H1 (cell line): Measurements from ENCODE around the gene FADS3. TPM values are rescaled to one million over a fixed set of nuclear protein-coding genes. Genes with fewer than 3 reads are reported as not detected.

Experiments used
- PHF8 ChIP-seq: fragments of 200-600 bp; sonication (generic); conservative IDR thresholded peaks from 2 replicates; pipeline ENCODE4 v1.7.1; 2012; ENCODE audit warnings: low read depth, mild to moderate bottlenecking, inconsistent platforms, low read length, moderate library complexity
- TAF1 ChIP-seq: IDR thresholded peaks from 2 replicates; pipeline ENCODE4 v1.6.1; 2011; ENCODE audit warnings: mild to moderate bottlenecking, low read depth, low read length
- YY1 ChIP-seq: IDR thresholded peaks from 2 replicates; pipeline ENCODE4 v1.6.1; 2011; ENCODE audit warnings: low read depth, mild to moderate bottlenecking, low read length
- polyA plus RNA-seq, 7 experiments: library from polyadenylated mRNA; depleted of rRNA in 3 of 7; stranded (reverse) in 5 of 7; unstranded in 2 of 7; fragments of >200 nt in 5 of 7; fragments of 200-250 nt in 2 of 7; gene quantifications; 1 replicate in 5 of 7; 2 replicates in 1 of 7; 4 replicates in 1 of 7; pipeline versions ENCODE4 v1.2.1 to v1.2.3, GENCODE V29; 2011 to 2013; ENCODE audit warnings: missing spikeins in 2 of 7, mixed read lengths in 2 of 7
- total RNA-seq: library from RNA; stranded (reverse); fragmentation: NEBNext Ultra II Directional; extraction: Animal tissue kit (Norgen Biotek cat#: 25700); gene quantifications from 2 replicates; pipeline ENCODE4 v1.2.1, GENCODE V29; 2021

FADS3 gene
- total and polyA plus RNA-seq, 2 of the 8 experiments (the other 6 are each of a cell fraction or from before 2014, with no cell fraction given) = 43.8 to 76.3 TPM

DNA sequence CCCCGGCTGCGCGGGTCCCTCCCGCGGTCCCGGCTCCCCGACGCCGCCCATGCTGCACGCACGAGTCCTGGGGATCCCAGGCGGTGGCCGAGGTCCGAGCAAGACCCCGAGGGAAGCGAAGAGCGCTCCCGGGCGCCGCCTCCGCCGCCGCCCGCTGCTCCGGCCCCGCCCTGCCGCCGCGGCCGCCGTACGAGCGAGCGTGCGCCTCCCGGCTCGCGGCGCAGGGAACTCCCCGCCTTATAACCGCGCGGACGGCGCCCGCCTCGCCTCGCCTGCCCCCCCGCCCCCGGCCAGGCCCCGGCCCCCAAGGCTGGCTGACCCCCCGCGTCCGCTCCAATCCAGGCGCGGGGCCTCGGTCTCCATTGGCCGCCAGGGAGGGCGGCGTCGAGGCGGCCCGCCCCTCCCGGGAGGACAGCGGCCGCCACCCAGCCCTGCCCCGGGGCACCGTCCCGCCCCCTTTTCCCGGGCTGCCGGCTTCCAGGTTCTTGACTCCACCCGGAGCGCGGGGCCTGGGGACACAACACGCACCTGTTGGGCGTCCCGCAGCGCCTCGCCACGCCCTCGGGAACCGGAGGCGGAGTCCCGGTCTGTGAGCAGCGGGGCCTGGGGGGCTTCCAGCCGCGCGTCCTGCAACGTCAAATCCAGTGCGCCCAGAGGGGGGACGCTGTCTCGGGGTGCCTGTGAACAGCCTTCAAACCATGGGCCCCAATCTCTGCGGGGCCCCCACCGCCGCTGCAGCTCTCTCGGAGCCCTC, at the start of gene FADS3 (continued):
- no peak for TF ChIP-seq YY1
- peak; percentile 48 for TF ChIP-seq PHF8
- 0 out of 2 replicates have a peak, but pooled peaks have one; percentile 14 for TF ChIP-seq TAF1
